ENCODE measurements around the gene CCL22.
"Not testable (repeated sequence)": the region's sequence is repeated elsewhere in the genome, so short reads cannot be mapped to it uniquely, and the experiment has no call there.

CCL22 gene

DNA sequence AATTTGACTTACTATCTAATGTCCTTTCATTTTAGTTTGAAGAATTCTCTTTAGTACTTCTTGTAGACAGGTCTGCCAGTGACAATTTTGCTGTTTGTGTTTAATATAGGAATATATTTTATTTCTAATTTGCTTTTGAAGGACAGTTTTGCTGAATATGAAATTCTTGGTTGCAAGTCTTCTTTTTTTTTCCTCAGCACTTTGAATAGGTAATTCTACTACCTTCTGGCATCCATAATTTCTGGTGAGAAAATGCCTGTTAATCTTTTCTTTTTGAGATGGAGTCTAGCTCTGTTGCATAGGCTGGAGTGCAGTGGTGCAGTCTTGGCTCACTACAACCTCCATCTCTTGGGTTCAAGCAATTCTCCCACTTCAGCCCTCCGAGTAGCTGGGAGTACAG is 25.2 kb upstream of the CCL22 start:
- POLR2A ChIA-PET (ENCODE audit: low non-redundant PET), result no interaction called here
- CTCF ChIA-PET, result no interaction called here

DNA sequence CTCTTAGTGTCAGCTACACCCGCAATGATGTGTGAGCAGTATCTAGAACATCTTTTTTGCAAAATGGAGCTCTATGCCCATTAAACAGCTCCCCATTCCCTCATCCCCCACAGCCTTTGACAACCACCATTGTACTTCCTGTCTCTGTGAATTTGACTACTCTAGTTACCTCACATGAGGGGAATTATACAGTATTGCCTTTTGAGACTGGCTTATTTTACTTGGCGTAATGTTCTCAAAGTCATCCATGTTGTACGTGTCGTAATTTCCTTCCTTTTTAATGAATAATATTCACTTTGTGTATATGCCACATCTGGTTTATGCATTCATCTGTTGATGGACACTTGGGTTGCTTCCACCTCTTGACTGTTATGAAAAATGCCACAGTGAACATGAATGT is 23.2 kb upstream of the CCL22 start:
- H3K27ac ChIP-seq, result no peak overlapping the region
- TF ChIP-seq, protein P1, sequence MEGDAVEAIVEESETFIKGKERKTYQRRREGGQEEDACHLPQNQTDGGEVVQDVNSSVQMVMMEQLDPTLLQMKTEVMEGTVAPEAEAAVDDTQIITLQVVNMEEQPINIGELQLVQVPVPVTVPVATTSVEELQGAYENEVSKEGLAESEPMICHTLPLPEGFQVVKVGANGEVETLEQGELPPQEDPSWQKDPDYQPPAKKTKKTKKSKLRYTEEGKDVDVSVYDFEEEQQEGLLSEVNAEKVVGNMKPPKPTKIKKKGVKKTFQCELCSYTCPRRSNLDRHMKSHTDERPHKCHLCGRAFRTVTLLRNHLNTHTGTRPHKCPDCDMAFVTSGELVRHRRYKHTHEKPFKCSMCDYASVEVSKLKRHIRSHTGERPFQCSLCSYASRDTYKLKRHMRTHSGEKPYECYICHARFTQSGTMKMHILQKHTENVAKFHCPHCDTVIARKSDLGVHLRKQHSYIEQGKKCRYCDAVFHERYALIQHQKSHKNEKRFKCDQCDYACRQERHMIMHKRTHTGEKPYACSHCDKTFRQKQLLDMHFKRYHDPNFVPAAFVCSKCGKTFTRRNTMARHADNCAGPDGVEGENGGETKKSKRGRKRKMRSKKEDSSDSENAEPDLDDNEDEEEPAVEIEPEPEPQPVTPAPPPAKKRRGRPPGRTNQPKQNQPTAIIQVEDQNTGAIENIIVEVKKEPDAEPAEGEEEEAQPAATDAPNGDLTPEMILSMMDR (conservative IDR thresholded peaks at IDR 0.05; ENCODE audit: low read depth), result no peak
- POLR2A ChIA-PET (ENCODE audit: low non-redundant PET), result no interaction called here
- CTCF ChIA-PET, result interaction anchor here (0.5 to 0.6 kb wide), 3 partner anchors 17 to 535 kb away, joined by 3 to 4 read pairs (median 3); no protein-coding TSS in a partner anchor
- no peak for DNase-seq (ENCODE audit: low spot score)

More for the DNA sequence above, 25.2 kb upstream of the CCL22 start:
- no peak for DNase-seq (ENCODE audit: low spot score)
- H3K27ac ChIP-seq, result no peak overlapping the region
- TF ChIP-seq, protein P1 (conservative IDR thresholded peaks at IDR 0.05; ENCODE audit: low read depth), result no peak

DNA sequence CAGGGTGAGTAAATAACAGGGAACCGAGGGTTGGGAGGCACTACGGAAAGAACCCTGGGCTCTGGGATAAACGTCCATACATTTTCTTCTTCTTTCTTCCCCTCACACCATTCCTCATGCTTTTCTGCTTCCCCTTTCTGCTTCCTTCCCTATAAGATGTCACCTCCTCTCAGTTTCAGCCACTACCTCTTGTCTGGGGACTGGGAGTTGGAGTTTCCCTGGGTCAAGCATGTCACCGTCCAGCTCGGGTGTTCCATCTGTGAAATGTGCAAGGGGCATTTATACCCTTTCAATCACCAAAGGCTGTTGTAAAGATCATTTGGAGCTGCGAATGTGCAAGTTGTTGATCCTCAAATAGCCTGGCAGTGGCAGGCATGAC is 17.5 kb upstream of the CCL22 start:
- CTCF ChIA-PET, result interaction anchor here (1.2 kb wide), 1 partner anchor 41 kb away, joined by 7 read pairs; no protein-coding TSS in a partner anchor
- H3K27ac ChIP-seq, result peak overlapping the region; percentile 69
- TF ChIP-seq, protein P1 (conservative IDR thresholded peaks at IDR 0.05; ENCODE audit: low read depth), result no peak
- no peak for DNase-seq (ENCODE audit: low spot score)
- POLR2A ChIA-PET (ENCODE audit: low non-redundant PET), result no interaction called here

DNA sequence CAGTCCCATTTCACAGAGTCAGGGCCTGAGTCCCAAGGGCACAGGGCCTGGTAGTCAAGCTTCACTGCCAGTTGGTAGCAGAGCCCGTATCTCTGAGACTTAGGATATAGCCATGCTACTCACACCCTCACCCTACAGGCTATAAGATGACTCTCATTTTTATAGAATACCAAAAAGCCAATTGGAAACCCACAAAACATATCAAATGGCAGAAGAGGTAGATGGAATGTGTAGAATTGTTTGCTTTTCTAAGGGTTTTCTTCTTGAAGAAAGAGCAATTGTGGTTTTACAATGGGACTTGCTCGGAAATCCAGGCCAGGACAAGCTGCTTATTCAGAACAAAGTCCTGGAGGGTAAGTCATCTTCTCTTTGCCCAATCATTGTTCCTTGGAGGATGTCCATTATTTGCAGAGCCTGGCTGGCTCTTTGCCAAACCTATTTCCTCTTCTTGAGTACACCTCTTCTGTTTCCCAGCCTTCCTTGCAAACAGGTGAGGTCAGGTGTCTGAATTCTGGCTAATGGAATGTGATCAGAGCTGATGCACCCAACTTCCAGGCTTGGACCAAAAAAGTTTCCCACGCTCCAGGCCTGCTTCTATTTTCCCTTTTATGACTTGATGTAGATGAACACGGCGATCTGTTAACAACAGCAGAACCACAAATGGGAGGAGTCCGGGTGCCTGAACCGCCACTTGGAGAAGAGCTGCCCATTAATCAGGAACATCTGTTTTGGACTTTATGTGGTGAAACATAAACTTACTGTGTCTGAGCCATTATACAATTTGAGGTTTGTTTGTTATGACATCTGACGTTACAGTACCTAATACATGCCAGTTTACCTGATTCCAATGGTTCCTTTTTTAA is 16.9 kb upstream of the CCL22 start:
- ChIA-PET CTCF (interaction anchor here (0.6 to 1.2 kb wide), 3 partner anchors 22 to 76 kb away, joined by 3 to 10 read pairs (median 7); no protein-coding TSS in a partner anchor), POLR2A (ENCODE audit: low non-redundant PET) (no interaction called here)
- peak; percentile 91 for DNase-seq (ENCODE audit: low spot score)
- TF ChIP-seq, protein P1 (conservative IDR thresholded peaks at IDR 0.05; ENCODE audit: low read depth), result no peak
- H3K27ac ChIP-seq, result peak overlapping the region; percentile 69

DNA sequence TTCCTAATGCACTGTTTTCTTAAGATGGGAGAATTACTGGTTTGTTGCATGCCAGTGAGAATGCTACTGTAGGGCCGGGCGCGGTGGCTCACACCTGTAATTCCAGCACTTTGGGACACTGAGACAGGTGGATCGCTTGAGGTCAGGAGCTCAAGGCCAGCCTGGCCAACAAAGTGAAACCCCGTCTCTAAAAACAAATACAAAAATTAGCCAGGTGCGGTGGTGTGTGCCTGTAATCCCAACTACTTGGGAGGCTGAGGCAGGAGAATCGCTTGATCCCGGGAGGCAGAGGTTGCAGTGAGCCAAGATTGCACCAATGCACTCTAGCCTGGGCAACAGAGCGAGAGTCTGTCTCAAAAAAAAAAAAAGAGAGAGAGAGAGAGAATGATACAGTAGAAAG is 16.0 kb upstream of the CCL22 start:
- H3K27ac ChIP-seq; POLR2A ChIA-PET (ENCODE audit: low non-redundant PET); CTCF ChIA-PET; DNase-seq (ENCODE audit: low spot score): not testable (repeated sequence)

DNA sequence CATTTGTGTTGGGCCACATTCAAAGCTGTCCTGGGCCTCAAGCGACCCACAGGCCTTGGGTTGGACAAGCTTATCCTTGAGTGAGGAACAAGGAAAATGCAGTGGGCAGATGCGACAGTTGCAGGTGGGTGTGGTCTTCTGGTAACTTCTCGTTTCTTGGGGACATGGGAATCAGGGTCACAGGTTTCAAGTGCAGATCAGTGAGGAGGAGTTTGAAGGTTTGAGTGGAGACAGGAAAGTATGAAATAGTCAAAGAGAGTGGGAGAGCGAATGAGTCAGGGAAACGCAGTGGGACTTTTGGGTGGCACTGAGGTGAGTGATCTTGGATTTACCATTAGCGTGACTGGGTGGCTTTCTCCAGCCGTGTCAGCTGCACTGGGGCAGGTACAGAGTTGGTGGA is 15.4 kb upstream of the CCL22 start:
- no peak for DNase-seq (ENCODE audit: low spot score)
- CTCF ChIA-PET, result interaction anchor here (0.6 kb wide), 1 partner anchor 10 kb away, joined by 6 read pairs; no protein-coding TSS in a partner anchor
- POLR2A ChIA-PET (ENCODE audit: low non-redundant PET), result no interaction called here
- H3K27ac ChIP-seq, result no peak overlapping the region
- TF ChIP-seq, protein P1 (conservative IDR thresholded peaks at IDR 0.05; ENCODE audit: low read depth), result no peak

DNA sequence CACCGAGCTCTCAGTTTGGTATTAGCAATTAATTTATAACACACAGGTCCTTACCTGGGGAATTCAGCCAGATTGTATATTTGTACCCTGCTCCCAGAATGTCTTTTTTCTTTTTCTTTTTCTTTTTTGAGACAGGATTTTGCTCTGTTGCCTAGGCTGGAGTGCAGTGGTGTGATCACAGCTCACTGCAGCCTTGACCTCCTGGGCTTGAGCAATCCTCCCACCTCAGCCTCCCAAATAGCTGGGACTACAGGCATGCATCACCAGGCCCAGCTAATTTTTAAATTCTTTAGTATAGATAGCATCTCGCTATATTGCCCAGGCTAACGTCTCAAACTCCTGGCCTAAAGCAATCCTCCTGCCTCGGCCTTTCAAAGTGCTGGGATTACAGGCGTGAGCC is 14.5 kb upstream of the CCL22 start:
- H3K27ac ChIP-seq; POLR2A ChIA-PET (ENCODE audit: low non-redundant PET); DNase-seq (ENCODE audit: low spot score): not testable (repeated sequence)
- CTCF ChIA-PET, result interaction anchor here (0.6 kb wide), 1 partner anchor 9 kb away, joined by 6 read pairs; no protein-coding TSS in a partner anchor
